ENCODE data around the gene KIF1B. TPM values are rescaled to one million over a fixed set of nuclear protein-coding genes. Genes with fewer than 3 reads are reported as not detected.

The KIF1B gene
- total RNA-seq, 1 experiment from 2014 or later, result 21.9 TPM

DNA sequence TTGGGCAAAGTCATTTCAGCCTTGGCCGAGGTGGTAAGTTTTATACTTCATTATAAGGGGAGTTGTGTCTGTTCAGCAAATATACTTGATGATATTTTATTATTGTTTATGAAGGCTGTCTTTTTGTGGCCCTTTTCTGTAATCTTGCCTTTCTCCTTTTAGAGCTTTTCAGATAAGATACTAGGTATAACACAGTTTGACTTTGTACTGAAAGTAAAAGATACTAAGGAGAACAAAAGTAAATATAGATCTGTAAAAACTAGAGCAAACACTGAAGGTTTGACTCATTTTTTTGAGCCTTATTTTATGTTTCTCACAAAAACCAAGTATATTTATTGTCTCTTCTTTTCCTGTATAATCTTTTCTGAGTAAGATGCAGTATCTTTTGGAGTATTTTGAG is 61.9 kb downstream of the KIF1B start:
- DNase-seq (ENCODE audit: low read depth), result no peak

DNA sequence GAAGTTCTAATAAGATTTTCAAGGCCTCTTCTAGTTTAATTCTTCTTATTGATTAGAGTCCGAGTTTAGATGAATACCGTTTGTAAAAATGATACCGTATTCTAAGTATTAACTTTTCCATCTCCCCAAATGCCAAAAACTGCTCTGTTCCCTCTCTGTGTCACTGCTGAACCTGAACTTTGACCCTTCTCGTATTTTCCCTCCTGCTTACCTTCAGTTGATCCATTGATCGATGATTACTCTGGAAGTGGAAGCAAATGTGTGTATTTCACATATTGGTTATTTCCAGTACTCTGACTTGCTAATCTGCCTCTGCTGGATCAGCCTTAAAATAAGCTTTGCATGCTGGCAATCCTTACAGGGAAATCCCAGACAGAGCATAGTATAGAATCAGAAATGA is 68.5 kb downstream of the KIF1B start:
- DNase-seq (ENCODE audit: low read depth), result no peak

DNA sequence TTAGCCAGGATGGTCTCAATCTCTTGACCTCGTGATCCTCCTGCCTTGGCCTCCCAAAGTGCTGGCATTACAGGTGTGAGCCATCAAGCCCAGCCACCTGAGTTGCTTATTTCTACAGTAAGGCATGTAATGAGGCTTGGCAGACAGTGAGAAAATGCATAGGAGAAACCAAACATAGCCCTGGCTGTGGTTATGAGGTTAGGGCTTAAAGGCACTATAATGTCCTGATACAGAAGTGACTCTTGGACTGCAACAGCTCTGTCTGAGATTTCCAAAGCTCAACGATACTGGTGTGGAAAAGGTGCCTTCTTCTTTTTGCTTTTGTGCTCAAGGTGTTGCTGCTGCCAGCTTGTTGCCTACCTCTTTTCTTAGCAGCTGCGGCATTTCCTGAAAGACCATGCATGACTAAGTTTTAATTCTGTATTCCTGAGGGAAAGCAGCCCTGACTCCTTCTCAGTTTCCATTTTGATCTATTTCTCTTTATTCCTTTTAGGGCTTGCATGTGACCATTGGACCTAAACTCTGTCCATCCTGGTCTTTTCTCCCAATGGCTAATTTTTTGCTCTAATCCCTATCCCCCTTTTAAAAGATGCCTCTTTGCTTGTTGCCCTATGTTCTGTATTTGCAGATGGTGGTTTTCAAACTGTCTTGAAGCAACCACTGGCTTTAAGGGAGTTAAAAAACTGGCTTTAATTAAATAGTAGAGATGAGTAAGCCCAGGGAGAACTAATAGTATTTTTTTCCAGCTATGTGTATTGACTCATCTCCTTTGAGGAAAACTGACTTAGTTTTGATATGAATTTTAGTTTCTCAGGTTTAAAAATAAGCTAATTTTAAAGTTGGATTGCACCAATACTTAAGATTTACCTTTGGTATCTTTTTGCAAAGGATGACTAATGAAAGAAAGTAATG is 70.3 kb downstream of the KIF1B start:
- no peak for DNase-seq (ENCODE audit: low read depth)

DNA sequence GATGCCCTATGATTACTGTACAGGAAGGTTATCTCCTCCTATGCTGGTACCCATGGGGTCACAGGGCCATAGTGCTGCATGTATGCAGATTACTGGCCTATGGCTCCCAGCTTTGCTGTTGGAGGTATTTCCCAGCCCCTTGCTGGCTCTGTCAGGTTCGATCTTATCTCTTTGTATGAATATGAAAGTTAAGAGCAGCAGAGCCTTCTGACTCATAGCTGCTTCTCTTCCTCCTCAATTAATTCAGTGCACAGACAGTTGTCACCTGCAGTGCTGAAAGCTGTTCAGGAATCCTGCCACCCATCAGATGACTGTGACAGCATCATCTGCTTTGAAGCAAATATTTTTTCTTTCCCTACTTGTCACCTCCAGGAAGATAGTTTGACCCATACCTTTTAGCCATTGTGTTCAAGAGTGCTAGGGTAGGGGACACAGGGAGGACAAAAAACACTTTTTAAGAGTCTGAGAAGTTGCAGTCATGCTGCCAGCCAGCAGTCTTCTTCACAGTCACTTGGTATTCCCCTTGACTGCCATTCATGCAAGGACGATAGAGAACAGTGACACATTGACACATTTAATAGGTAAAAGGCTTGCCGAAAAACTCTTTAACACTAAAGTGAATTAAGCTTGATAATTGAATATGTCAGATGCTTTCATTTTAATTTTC is 73.1 kb downstream of the KIF1B start:
- no peak for DNase-seq (ENCODE audit: low read depth)

DNA sequence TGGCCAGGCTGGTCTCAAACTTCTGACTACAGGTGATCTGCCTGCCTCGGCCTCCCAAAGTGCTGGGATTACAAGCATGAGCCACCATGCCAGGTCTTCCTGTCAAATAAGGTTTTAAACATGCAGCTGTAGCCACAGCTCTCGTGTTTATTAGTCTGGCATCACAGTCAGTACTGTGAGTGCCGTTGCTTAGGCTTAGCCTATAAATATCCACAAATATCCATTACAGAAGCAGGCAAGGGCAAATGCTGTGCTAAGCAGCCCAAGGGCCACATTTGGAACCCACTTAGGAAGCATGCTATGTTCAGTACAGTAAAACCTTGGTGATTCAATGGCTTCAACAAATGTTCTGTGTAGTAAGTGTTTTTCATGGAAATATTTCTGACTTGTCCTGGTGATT is 75.9 kb downstream of the KIF1B start:
- DNase-seq (ENCODE audit: low read depth), result no peak

GRCh38 chr1:10287023-10287645 is 76.8 kb downstream of the KIF1B start:
- no peak for DNase-seq (ENCODE audit: low read depth)

GRCh38 chr1:10288029-10288615 is 77.8 kb downstream of the KIF1B start:
- DNase-seq (ENCODE audit: low read depth), result no peak

DNA sequence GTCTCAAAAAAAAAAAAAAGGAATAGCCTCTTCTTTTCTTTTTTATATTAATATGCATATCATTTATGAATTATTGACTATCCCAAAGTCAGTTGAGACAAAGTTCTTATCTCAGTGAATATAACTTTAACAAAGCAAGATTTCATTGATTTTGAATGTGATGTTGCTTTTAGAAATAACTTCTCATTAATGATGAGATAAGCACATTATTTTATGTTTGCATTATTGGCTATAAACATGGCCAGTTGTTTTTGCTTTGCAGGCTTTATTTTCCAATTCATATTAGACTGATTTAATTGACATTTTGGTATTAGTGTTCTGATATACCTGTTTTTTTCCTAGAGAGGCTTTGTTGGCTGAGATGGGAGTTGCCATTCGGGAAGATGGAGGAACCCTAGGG is 81.3 kb downstream of the KIF1B start:
- DNase-seq (ENCODE audit: low read depth), result no peak

- DNase-seq (ENCODE audit: low read depth), result no peak
Measured at GRCh38 chr1:10292188-10292587, 81.8 kb downstream of the KIF1B start.

DNA sequence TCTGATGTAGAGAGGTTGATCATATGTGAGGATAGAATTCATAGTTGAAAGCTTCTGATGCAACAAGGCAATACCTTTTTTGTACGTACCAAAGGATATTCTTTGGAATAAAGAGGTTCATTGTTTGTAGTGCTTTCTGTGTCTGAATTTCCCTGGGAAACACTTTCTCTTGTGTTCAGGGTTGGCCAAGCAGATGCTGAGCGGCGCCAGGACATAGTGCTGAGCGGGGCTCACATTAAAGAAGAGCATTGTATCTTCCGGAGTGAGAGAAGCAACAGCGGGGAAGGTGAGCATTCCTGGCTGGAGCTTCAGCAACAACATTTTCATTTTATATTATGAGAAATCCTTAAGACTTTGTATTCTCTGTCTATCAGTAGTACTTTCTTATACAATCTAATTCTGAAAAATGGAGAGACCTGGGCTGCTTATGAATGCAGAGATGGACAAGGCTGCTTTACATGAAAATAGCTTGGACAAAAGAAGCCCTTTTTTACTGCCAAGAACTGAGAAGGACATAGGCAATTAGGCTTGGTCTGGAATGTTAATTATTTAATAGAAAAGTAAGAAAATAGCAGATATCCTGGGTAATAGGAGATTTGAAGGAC is 85.2 kb downstream of the KIF1B start:
- no peak for DNase-seq (ENCODE audit: low read depth)

GRCh38 chr1:10299151-10299550 is 88.8 kb downstream of the KIF1B start:
- no peak for DNase-seq (ENCODE audit: low read depth)

- no peak for DNase-seq (ENCODE audit: low read depth)
Measured at GRCh38 chr1:10302416-10302815, 92.0 kb downstream of the KIF1B start.

DNA sequence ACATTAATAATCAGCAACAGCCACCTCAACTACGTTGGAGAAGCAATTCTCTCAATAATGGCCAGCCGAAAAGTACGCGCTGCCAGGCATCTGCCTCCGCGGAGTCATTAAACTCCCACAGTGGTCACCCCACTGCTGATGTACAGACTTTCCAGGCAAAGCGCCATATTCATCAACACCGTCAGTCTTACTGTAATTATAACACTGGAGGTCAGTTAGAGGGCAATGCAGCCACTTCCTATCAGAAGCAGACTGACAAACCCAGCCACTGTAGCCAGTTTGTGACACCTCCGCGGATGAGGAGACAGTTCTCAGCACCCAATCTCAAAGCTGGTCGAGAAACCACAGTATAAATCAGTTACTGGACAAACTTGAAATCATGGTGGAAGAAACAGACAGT is 93.9 kb downstream of the KIF1B start:
- no peak for DNase-seq (ENCODE audit: low read depth)

DNA sequence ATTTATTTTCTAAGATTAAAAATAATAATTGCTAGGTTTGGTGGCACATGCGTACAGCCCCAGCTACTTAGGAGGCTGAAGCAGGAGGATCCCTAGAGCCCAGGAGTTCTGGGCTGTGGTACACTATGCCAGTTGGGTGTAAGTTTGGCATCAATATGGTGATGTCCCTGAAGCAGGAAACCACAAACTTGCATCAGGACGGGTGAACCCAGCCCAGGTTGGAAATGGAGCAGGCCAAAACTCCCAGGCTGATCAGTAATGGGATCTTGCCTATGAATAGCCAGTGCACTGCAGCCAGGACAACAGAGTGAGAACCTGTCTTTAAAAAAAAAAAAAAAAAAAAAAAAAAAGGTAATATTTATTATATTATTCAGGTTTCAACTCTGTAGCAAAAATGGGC is 96.1 kb downstream of the KIF1B start:
- DNase-seq (ENCODE audit: low read depth), result no peak

- DNase-seq (ENCODE audit: low read depth), result no peak
Measured at GRCh38 chr1:10308001-10308400, 97.6 kb downstream of the KIF1B start.

- DNase-seq (ENCODE audit: low read depth), result no peak
Measured at GRCh38 chr1:10309243-10310011, 99.1 kb downstream of the KIF1B start.

DNA sequence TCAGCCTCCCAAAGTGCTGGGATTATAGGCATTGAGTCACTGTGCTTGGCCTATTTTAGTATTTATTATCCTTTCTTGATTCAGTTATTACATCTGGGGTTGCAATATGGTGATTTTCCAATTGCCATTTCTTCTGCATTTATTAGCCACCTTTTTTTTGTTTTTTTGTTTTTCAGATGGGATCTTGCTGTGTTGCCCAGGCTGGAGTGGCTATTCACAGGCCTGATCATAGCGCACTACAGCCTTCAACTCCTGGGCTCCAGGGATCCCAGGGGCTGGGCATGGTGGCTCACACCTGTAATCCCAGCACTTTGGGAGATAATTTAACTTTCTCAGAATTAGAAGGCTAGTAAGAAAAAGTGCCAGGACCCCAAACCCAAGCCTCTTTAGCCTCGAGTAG is 106.4 kb downstream of the KIF1B start:
- no peak for DNase-seq (ENCODE audit: low read depth)

DNA sequence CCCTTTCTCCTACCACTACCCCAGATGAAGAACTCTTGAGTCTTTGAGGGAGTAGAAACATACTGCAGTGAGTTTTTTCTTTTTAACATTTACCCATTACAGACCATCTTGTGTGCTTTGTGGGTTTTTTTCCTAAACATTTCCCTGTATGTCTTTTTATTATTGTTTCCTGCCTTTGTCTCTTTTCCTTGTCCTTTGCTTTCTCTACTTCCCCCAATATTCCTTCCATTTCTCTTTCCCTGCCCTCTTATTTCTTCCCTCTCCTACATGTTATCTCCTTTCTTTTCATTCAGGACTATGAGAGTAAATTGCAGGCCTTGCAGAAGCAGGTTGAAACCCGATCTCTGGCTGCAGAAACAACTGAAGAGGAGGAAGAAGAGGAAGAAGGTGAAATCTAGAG is 109.4 kb downstream of the KIF1B start:
- DNase-seq (ENCODE audit: low read depth), result no peak

- no peak for DNase-seq (ENCODE audit: low read depth)
Measured at GRCh38 chr1:10320336-10320735, 110.0 kb downstream of the KIF1B start.

GRCh38 chr1:10322821-10323220 is 112.5 kb downstream of the KIF1B start:
- no peak for DNase-seq (ENCODE audit: low read depth)

GRCh38 chr1:10324627-10325026 is 114.3 kb downstream of the KIF1B start:
- no peak for DNase-seq (ENCODE audit: low read depth)
